GM04503 (cell line): ENCODE data around the gene FURIN.
"Not testable (repeated sequence)": the region's sequence is repeated elsewhere in the genome, so short reads cannot be mapped to it uniquely, and the experiment has no call there.

ENCODE experiments used
- DNase-seq: peaks from one replicate; pipeline ENCODE4 v3.0.0-alpha.2; 2012; ENCODE audit warnings: low read depth

The FURIN gene

DNA sequence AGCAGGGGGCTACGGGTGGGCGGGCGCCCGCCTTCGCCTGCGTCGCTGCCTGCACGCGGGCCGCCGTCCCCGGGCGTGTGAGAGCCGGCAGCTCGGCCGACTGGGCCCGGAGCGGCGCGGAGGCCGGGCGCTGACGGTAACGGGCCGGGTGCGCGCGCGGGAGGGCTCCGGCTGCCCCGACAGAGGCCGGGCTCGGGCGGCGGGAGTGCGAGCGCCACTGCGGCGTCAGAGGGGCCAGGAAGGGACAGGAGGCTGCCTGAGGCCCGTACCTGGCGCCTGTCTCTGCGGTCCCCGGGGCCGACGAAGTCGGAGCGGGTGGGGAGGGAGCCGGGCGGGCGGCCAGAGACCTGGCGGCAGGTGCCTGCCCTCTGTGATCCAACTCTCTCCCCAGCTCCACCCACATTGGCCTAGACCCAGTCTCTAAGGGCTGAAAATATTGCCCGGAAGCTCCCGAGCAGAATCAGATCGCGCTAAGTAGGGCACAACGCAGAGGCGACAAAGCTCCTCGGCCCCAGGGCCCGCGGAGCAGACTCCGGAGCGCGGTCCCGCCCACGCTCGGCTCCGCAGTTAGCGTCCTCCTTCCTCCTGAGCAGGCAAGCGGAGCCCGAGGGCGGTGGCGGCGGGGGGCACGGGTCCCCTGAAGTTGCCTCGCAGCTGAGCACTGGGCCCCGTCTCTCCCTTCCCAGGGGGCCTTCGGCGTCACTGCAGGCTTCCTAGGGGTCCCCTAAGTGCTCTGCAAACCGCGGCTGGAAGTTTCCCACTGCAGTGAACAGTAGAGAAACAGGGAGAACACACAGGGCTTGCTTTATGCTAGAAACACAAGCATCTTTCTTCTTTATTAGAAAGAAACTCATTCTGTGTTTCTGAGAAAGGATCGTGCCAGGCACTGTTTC, 34.7 kb downstream of the FURIN start, which contains the start of gene MAN2A2:
MAN2A2 (plus strand) TSS at position 463 of the 893 bp plus-strand sequence. CDS start 906 bp downstream, outside the sequence.
- DNase-seq = no peak

- DNase-seq = no peak
Measured at GRCh38 chr15:90903733-90904536, 35.5 kb downstream of the FURIN start.

GRCh38 chr15:90904746-90905145, 36.4 kb downstream of the FURIN start:
- DNase-seq = no peak

- no peak for DNase-seq
Measured at GRCh38 chr15:90905306-90906180, 37.2 kb downstream of the FURIN start.

DNA sequence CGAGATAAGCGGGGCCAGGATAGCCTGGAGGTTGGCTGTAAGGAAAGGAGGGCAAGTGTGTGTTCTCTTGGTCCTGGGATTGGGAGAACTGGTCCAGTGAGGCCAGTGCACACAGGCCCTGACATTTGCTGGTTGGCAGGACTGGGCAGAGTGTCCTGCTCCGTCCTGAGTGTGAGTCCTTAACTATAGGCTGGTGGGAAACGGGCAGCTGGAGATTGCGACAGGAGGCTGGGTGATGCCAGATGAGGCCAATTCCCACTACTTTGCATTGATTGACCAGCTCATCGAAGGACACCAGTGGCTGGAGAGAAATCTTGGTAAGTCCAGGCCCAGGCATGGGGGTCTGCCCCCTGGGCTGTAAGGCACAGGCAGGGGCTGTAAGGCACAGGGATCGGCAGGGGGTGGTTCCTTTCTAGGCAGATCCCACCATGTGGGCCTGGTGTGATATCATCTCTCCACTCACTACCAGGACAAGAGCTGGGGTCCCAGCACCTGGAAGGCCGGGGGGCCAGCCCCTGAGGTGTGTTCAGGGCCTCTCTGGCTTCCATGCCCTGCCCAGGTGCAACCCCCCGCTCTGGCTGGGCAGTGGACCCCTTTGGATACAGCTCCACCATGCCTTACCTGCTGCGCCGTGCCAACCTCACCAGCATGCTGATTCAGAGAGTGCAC, 37.9 kb downstream of the FURIN start:
- no peak for DNase-seq

DNA sequence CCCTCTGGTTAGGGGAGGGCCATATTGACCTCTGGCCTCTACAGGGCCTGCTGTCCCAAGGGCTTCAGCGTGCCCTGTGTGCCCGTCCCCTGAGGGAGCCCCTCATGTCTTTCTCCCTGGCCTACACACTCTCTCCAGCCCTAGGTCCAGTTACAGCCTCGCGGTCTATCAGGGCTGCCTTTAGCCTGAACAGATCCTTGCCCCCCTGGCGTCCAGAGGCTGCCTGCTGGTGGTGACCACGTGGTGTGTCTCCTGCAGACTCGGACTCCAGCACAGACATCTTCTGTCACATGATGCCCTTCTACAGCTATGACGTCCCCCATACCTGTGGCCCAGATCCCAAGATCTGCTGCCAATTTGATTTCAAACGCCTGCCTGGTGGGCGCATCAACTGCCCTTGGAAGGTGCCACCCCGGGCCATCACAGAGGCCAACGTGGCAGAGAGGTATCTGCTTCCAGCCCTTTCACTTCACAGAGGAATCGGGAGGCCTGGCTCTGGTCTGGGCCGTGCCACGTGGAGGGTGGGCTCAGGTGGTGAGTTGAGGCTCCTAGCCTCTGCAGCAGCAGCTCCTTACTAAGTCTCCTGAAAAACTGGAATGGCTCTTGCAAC, 38.8 kb downstream of the FURIN start:
- no peak for DNase-seq

DNA sequence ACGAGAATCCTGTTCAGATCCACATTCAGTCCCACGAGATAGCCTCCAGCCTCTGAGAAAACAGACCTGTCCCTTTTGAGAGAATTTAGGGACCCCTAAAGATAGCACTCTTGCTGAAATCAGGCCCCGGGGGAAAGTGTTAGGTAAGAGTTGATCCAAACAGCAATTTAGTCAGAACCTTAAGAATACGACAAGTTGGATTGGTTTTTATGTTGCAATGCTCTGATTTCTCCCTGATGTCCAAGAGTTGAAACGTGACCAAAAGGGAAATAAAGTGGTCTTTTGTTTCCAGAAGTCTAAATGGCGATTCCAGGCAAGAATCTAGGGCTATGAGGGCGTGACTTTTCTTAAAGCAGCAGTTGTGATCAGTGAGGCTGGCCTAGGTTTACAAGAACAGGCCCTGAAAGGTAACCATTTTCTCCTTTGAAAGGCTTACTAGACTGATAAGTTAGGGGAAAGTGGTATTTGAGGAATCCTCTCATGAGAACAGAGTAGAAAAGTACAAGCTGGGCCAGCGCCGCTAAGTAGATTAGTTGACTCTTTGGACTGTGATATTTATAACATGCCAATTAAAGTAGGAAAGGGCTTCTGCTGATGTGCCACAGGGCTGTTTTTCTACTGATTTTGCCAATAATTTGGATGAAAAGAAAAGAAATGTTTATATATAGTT, 39.6 kb downstream of the FURIN start:
- no peak for DNase-seq

GRCh38 chr15:90909449-90909848, 41.1 kb downstream of the FURIN start:
- DNase-seq = not testable (repeated sequence)

GRCh38 chr15:90909976-90910375, 41.6 kb downstream of the FURIN start:
- no peak for DNase-seq

DNA sequence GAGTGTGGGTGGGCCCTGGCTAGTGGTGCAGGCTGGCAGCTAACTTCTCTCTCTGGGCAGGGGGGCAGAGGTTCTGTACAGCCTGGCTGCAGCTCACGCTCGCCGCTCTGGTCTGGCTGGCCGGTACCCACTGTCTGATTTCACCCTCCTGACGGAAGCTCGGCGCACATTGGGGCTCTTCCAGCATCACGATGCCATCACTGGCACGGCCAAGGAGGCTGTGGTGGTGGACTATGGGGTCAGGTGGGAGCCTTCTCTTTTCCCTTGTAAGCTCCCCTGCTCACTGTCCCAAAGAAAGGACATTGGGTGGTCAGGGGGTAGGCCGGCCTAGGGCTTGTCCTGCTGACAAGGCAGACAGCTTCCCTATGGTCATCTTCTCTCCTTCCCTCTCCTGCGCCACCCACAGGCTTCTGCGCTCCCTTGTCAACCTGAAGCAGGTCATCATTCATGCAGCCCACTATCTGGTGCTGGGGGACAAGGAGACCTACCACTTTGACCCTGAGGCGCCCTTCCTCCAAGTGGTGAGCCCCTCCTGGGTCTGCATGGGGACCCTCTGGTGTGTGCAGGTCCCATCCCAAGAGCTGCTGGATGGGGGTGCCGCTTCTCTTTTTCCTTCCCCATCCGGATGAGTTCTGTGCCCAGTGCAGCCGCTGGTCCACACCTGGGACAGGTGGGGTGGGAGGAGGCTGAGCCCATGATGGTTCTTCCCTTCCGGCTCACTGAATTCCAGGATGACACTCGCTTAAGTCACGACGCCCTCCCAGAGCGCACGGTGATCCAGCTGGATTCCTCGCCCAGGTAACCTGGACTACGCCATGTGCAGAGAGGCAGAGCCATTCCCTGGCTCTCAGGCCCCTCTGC, 42.3 kb downstream of the FURIN start:
- DNase-seq = no peak

- no peak for DNase-seq
Measured at GRCh38 chr15:90911302-90911623, 42.9 kb downstream of the FURIN start.

DNA sequence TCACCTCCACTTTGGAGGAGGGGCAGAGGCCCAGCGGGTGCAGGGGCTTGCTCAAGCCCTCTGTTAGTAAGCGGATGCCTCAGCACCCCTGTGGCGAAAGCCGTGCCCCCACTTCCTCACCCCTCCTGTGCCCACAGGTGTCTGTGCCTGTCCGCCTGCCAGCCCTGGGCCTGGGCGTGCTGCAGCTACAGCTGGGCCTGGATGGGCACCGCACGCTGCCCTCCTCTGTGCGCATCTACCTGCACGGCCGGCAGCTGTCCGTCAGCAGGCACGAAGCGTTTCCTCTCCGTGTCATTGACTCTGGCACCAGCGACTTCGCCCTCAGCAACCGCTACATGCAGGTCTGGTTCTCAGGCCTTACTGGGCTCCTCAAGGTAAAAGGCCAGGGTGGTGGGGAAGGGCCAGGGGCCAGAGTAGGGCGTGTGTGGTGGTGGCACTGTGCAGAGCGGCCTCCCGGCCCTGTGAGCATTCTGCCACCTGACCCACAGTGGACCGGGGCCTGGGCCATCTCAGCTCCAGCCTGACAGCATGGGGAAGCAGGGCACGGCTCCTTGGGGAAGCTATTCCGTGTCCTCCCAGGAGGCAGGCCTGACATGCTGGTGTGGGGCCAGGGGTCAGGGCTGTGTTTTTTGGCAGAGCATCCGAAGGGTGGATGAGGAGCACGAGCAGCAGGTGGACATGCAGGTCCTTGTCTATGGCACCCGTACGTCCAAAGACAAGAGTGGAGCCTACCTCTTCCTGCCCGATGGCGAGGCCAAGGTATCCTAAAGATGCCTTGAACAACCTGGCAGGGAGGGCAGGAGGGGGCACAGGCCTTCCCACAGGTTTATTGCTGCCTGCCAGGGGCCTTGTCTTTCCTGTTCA, 43.8 kb downstream of the FURIN start:
- no peak for DNase-seq

- no peak for DNase-seq
Measured at GRCh38 chr15:90912770-90913075, 44.3 kb downstream of the FURIN start.

- DNase-seq = no peak
Measured at GRCh38 chr15:90913398-90913944, 45.1 kb downstream of the FURIN start.

DNA sequence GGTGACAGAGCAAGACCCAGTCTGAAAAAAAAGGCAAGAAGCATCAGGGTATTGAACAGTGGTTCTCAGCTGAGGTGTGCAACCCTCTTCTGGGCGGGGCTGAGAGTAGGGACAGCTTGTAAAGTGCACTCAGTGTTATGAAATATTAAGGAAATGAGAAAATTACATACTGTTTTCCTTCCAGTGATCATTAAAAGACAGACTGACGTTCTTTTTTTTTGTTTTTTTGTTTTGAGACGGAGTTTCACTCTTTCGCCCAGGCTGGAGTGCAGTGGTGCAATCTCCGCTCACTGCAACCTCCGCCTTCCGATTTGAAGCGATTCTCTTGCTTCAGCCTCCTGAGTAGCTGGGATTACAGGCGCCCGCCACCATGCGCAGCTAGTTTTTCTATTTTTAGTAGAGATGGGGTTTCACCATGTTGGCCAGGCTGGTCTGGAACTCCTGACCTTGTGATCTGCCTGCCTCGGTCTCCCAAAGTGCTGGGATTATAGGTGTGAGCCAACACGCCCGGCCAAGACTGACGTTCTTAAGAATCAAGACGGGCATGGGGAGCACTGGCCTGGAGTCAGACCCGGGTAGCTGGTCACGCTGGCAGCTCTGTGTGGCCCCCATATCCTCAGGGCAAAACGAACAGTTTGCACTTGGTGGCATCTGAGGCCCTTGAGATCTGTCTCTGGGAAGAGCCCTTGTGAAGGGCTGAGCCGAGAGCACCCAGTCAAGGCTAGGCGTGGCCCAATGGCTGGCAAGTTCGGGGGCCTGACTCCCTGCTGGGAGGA, 46.1 kb downstream of the FURIN start:
- DNase-seq = no peak

DNA sequence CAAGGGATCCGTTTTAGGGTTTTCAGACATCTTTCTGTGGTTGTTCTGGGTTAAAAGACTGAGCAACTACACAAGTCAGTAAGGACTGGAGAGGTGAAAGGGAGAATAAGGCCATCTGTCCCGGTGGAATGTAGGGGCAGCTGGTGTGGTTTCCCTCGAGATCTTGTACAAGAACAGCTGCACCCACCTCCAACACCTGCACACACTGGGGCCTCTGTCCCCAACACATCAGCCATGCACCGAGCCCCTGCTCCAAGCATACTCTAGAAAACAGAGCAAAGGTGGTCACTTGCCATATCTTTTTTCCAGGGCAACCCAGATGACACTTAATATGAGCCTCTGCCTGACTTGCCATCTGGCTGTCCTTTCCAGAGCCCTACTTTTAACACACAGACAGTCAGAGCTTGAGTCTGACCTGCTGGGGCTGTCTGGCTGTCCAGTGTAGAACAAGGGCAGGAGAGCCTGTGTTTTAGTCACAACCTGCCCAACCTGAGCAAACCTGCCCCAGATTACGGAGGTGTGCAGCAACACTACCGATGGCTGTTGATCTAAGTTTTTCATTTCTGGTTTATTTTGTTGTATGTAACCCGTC, 46.9 kb downstream of the FURIN start:
- DNase-seq = no peak

GRCh38 chr15:90915808-90916440, 47.5 kb downstream of the FURIN start:
- DNase-seq = no peak
